ENCODE measurements around the gene MDM1.

Gene MDM1

GRCh38 chr12:68356060-68356695 lies 24.0 kb upstream of the MDM1 start:
- no peak for DNase-seq

- no peak for DNase-seq
Measured at GRCh38 chr12:68354977-68355541, 22.9 kb upstream of the MDM1 start.

- DNase-seq: no peak
Measured at GRCh38 chr12:68352067-68352466, 19.9 kb upstream of the MDM1 start.

- no peak for DNase-seq
Measured at GRCh38 chr12:68350753-68351152, 18.6 kb upstream of the MDM1 start.

GRCh38 chr12:68349921-68350606 lies 17.9 kb upstream of the MDM1 start:
- DNase-seq: no peak

- DNase-seq: no peak
Measured at GRCh38 chr12:68349220-68349621, 17.1 kb upstream of the MDM1 start.

- DNase-seq: no peak
Measured at GRCh38 chr12:68348419-68348818, 16.3 kb upstream of the MDM1 start.

GRCh38 chr12:68345763-68346162 lies 13.6 kb upstream of the MDM1 start:
- DNase-seq: no peak

- DNase-seq: no peak
Measured at GRCh38 chr12:68344126-68344525, 12.0 kb upstream of the MDM1 start.

GRCh38 chr12:68342966-68343365 lies 10.8 kb upstream of the MDM1 start:
- no peak for DNase-seq

GRCh38 chr12:68341822-68342221 lies 9.7 kb upstream of the MDM1 start:
- no peak for DNase-seq

GRCh38 chr12:68340404-68341270 lies 8.5 kb upstream of the MDM1 start:
- no peak for DNase-seq

GRCh38 chr12:68336889-68337303 lies 4.7 kb upstream of the MDM1 start:
- DNase-seq: no peak

- no peak for DNase-seq
Measured at GRCh38 chr12:68335462-68335861, 3.3 kb upstream of the MDM1 start.

- no peak for DNase-seq
Measured at GRCh38 chr12:68334132-68334531, 2.0 kb upstream of the MDM1 start.

- DNase-seq: no peak
Measured at GRCh38 chr12:68332728-68333630, 817 bp upstream of the MDM1 start.

GRCh38 chr12:68331500-68331868 lies 678 bp downstream of the MDM1 start:
- DNase-seq: no peak

GRCh38 chr12:68327896-68328295 lies 4.3 kb downstream of the MDM1 start:
- no peak for DNase-seq

- DNase-seq: no peak
Measured at GRCh38 chr12:68326716-68327115, 5.4 kb downstream of the MDM1 start.

- DNase-seq: no peak
Measured at GRCh38 chr12:68325966-68326365, 6.2 kb downstream of the MDM1 start.

GRCh38 chr12:68324531-68324930 lies 7.6 kb downstream of the MDM1 start:
- DNase-seq: no peak

- no peak for DNase-seq
Measured at GRCh38 chr12:68321140-68321539, 11.0 kb downstream of the MDM1 start.

All from activated CD4-positive, CD25-positive, alpha-beta regulatory T cell (primary cell).